Measurements from ENCODE around the gene ZNF592.

DNA sequence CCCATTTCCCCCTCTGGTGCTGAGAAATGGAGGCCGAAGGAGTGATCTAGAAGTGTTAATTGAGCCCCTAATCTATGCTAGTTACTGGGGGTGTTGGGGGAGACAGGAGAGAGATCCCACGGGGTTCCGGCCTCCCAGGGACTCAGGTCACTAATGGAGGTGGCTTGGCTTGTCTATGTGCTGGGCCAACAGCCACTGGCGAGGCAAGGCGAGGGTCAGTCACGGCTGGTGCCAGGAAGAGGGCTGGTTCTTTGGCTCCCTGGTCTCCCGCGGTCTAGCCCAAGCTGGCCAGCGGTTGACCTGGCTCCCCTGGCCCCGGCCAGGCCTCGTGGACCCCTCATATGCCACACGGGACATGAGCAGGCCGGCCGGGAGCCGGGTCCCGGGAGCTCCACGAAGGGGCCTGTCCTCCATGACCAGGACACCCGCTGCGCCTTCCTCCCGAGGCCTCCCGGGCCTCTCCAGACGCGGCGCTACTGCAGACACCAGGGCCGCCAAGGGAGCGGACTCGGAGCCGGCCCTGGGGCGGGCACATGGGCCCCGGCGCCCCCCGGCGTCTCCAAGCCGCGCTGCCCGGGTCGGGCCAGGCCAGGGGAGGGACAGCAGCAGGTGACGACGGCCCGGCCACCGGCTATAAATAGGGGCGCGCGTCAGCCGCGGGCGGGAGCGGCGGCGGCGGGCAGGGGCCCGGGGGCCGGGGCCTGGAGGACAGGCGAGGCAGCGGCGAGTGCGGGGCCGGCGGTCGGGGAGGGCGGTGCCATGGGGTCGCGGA is 68.5 kb downstream of the ZNF592 start, which contains the start of gene ALPK3:
- TF ChIP-seq, protein P1, sequence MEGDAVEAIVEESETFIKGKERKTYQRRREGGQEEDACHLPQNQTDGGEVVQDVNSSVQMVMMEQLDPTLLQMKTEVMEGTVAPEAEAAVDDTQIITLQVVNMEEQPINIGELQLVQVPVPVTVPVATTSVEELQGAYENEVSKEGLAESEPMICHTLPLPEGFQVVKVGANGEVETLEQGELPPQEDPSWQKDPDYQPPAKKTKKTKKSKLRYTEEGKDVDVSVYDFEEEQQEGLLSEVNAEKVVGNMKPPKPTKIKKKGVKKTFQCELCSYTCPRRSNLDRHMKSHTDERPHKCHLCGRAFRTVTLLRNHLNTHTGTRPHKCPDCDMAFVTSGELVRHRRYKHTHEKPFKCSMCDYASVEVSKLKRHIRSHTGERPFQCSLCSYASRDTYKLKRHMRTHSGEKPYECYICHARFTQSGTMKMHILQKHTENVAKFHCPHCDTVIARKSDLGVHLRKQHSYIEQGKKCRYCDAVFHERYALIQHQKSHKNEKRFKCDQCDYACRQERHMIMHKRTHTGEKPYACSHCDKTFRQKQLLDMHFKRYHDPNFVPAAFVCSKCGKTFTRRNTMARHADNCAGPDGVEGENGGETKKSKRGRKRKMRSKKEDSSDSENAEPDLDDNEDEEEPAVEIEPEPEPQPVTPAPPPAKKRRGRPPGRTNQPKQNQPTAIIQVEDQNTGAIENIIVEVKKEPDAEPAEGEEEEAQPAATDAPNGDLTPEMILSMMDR (IDR thresholded peaks at IDR 0.05): no peak
- no peak for TF ChIP-seq POLR2AphosphoS5 (IDR thresholded peaks at IDR 0.05)
